ENCODE measurements around the gene GLMP.

DNA sequence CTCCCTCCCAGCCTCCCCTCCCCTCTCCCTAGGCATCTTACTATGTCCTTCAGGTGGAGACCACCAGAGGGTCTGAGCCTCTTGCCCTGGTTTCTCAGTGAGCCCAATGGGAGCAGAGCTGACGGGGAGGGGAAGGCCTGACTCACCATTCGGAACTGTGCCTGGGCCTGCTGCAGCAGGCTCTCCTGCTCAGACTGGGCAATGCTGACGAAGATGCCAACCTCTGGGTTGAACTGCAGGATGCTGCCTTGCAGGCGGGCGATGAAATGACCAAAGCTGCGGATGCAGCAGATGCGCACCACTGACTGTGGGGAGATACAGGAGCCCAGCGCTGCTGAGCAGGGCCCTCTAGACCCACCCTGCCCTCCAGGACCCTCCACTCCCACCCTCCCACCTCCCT is 36.6 kb downstream of the GLMP start:
- TF ChIP-seq CTCF (IDR thresholded peaks at IDR 0.05) (no peak), POLR2A (IDR thresholded peaks at IDR 0.05) (no peak)
